ENCODE results near the gene GORASP2.

DNA sequence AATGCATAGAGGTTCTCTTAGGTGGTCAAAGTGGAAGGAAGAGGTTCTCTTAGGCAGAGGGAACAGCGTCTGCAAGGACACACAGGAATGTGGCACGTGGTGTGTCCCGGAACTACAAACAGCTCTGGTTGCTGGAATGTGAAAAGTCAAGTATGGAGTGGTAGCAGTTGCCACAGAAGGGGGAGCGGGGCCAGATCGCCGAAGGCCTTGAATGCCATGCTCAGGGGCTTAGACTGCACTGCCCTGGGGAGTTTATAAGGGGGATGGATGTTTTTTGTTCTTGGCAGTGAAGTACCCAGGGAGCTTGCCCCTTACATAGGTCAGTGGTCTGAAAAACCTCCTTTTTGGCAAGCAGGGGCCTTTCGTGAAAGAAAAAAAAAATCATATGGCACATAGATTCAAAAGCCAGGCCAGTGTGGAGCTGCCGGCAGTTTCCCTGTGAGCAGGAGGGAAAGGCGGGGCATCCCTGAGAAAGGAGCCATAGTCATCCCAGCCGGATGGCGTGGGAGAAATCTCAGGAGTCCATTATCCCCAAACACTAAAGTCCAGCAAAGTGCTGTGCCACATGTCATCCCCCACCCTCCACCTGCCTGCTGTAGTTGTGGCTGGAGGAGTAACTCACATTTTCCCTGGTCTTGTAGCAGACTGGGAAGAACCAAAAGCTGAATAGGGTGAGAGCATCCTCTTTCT lies 45.4 kb downstream of the GORASP2 start:
- TF ChIP-seq, protein P1, sequence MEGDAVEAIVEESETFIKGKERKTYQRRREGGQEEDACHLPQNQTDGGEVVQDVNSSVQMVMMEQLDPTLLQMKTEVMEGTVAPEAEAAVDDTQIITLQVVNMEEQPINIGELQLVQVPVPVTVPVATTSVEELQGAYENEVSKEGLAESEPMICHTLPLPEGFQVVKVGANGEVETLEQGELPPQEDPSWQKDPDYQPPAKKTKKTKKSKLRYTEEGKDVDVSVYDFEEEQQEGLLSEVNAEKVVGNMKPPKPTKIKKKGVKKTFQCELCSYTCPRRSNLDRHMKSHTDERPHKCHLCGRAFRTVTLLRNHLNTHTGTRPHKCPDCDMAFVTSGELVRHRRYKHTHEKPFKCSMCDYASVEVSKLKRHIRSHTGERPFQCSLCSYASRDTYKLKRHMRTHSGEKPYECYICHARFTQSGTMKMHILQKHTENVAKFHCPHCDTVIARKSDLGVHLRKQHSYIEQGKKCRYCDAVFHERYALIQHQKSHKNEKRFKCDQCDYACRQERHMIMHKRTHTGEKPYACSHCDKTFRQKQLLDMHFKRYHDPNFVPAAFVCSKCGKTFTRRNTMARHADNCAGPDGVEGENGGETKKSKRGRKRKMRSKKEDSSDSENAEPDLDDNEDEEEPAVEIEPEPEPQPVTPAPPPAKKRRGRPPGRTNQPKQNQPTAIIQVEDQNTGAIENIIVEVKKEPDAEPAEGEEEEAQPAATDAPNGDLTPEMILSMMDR (IDR thresholded peaks at IDR 0.05): no peak
- no peak for TF ChIP-seq POLR2A (IDR thresholded peaks at IDR 0.05)
